Activated CD4-positive, alpha-beta T cell treated with anti-CD3 and anti-CD28 coated beads, Interleukin-2, amount 10 ng/mL, durations not matched to agents 7 days and 5 days (primary cell): ENCODE results near the gene FGF4. TPM values are rescaled to one million over a fixed set of nuclear protein-coding genes. Genes with fewer than 3 reads are reported as not detected.
"Not testable (repeated sequence)": the region's sequence is repeated elsewhere in the genome, so short reads cannot be mapped to it uniquely, and the experiment has no call there.

Experiments
- CTCF ChIA-PET: fragments of 350-600 bp; sonication (Branson Sonifier 250); formaldehyde crosslinking; loops from one replicate; lab custom pipeline; 2021; ENCODE audit warnings: antibody characterized with exemption; lab: Charles Lee
- POLR2A ChIA-PET: fragments of 350-600 bp; sonication (Branson Sonifier 250); formaldehyde crosslinking; loops from one replicate; lab custom pipeline; 2021; ENCODE audit warnings: antibody characterized with exemption; lab: Charles Lee
- DNase-seq: peaks from one replicate; pipeline ENCODE4 v3.0.0-alpha.2; 2020
- H3K27ac Mint-ChIP-seq: one replicate; pipeline ENCODE4 v1.8.0; 2021; ENCODE audit warnings: mild to moderate bottlenecking, moderate library complexity, mixed read lengths
- H3K27me3 Mint-ChIP-seq: one replicate; pipeline ENCODE4 v1.8.0; 2021; ENCODE audit warnings: mixed read lengths
- H3K36me3 Mint-ChIP-seq: one replicate; pipeline ENCODE4 v1.8.0; 2021; ENCODE audit warnings: low read depth, mixed read lengths
- H3K4me1 Mint-ChIP-seq: one replicate; pipeline ENCODE4 v1.8.0; 2021; ENCODE audit warnings: mixed read lengths
- H3K4me3 Mint-ChIP-seq: one replicate; pipeline ENCODE4 v1.8.0; 2021; ENCODE audit warnings: mild to moderate bottlenecking, moderate library complexity, mixed read lengths
- H3K9me3 Mint-ChIP-seq: one replicate; pipeline ENCODE4 v1.8.0; 2021; ENCODE audit warnings: mixed read lengths
- total RNA-seq, 2 experiments: library from RNA; stranded (reverse); gene quantifications; one replicate each; pipeline ENCODE4 v1.2.3, GENCODE V29; 2021

Gene FGF4
- total RNA-seq, 2 experiments from 2014 or later: not detected

- CTCF ChIA-PET: interaction anchor here (1.5 kb wide), 1 partner anchor 9 kb away, joined by 4 read pairs; no protein-coding TSS in a partner anchor
- Mint-ChIP-seq H3K9me3 (no peaks in the 10 kb centered on the region), H3K36me3 (no peaks in the 10 kb centered on the region), H3K4me1 (no peaks in the 10 kb centered on the region), H3K4me3 (no peak overlapping the region), H3K27ac (no peak overlapping the region), H3K27me3 (peaks cover 23% of the 10 kb centered on the region)
- POLR2A ChIA-PET: no interaction called here
- DNase-seq: no peak
Measured at GRCh38 chr11:69778373-69778772, 3.2 kb upstream of the FGF4 start.

GRCh38 chr11:69774354-69775162, 583 bp downstream of the FGF4 start:
- ChIA-PET POLR2A (no interaction called here), CTCF (no interaction called here)
- DNase-seq: no peak
- Mint-ChIP-seq H3K27me3 (peaks cover 39% of the 10 kb centered on the region), H3K27ac (no peak overlapping the region), H3K9me3 (no peaks in the 10 kb centered on the region), H3K36me3 (no peaks in the 10 kb centered on the region), H3K4me1 (no peaks in the 10 kb centered on the region), H3K4me3 (no peak overlapping the region)

- DNase-seq: no peak
- Mint-ChIP-seq H3K9me3 (no peaks in the 10 kb centered on the region), H3K4me1 (no peaks in the 10 kb centered on the region), H3K27ac (no peak overlapping the region), H3K36me3 (no peaks in the 10 kb centered on the region), H3K27me3 (peaks cover 41% of the 10 kb centered on the region), H3K4me3 (no peak overlapping the region)
- POLR2A ChIA-PET: no interaction called here
- CTCF ChIA-PET: no interaction called here
Measured at GRCh38 chr11:69773626-69774353, 1.4 kb downstream of the FGF4 start.

- Mint-ChIP-seq H3K27me3 (peaks cover 34% of the 10 kb centered on the region), H3K4me3 (no peak overlapping the region), H3K27ac (no peak overlapping the region), H3K9me3 (no peaks in the 10 kb centered on the region), H3K4me1 (no peaks in the 10 kb centered on the region), H3K36me3 (no peaks in the 10 kb centered on the region)
- CTCF ChIA-PET: interaction anchor here (0.7 to 1.0 kb wide), 2 partner anchors 12 to 14 kb away, joined by 3 to 4 read pairs; no protein-coding TSS in a partner anchor
- DNase-seq: no peak
- POLR2A ChIA-PET: no interaction called here
Measured at GRCh38 chr11:69771466-69771865, 3.7 kb downstream of the FGF4 start.

GRCh38 chr11:69770540-69770939, 4.6 kb downstream of the FGF4 start:
- Mint-ChIP-seq H3K27ac (no peak overlapping the region), H3K4me1 (no peaks in the 10 kb centered on the region), H3K27me3 (peaks cover 27% of the 10 kb centered on the region), H3K4me3 (no peak overlapping the region), H3K9me3 (no peaks in the 10 kb centered on the region), H3K36me3 (no peaks in the 10 kb centered on the region)
- ChIA-PET CTCF (no interaction called here), POLR2A (no interaction called here)
- DNase-seq: no peak

- Mint-ChIP-seq H3K9me3 (no peaks in the 10 kb centered on the region), H3K36me3 (no peaks in the 10 kb centered on the region), H3K4me1 (no peaks in the 10 kb centered on the region), H3K27me3 (peaks cover 7% of the 10 kb centered on the region), H3K27ac (no peak overlapping the region), H3K4me3 (no peak overlapping the region)
- no peak for DNase-seq
- ChIA-PET CTCF (no interaction called here), POLR2A (no interaction called here)
Measured at GRCh38 chr11:69765498-69765995, 9.6 kb downstream of the FGF4 start.

- H3K4me1 Mint-ChIP-seq, DNase-seq, H3K27me3 Mint-ChIP-seq, H3K27ac Mint-ChIP-seq, POLR2A ChIA-PET, H3K4me3 Mint-ChIP-seq, H3K36me3 Mint-ChIP-seq, H3K9me3 Mint-ChIP-seq, CTCF ChIA-PET: not testable (repeated sequence)
Measured at GRCh38 chr11:69764918-69765317, 10.2 kb downstream of the FGF4 start.

GRCh38 chr11:69760319-69760718, 14.8 kb downstream of the FGF4 start:
- no peak overlapping the region for H3K27ac Mint-ChIP-seq
- peaks cover 4% of the 10 kb centered on the region for H3K9me3 Mint-ChIP-seq
- CTCF ChIA-PET: no interaction called here
- no peak overlapping the region for H3K4me3 Mint-ChIP-seq
- H3K27me3 Mint-ChIP-seq: no peaks in the 10 kb centered on the region
- no peaks in the 10 kb centered on the region for H3K36me3 Mint-ChIP-seq
- H3K4me1 Mint-ChIP-seq: no peaks in the 10 kb centered on the region
- DNase-seq: no peak
- POLR2A ChIA-PET: no interaction called here

GRCh38 chr11:69752890-69753289, 22.3 kb downstream of the FGF4 start:
- H3K36me3 Mint-ChIP-seq: no peaks in the 10 kb centered on the region
- ChIA-PET POLR2A (interaction anchor here (0.6 kb wide), 1 partner anchor 22 kb away, joined by 3 read pairs; no protein-coding TSS in a partner anchor), CTCF (no interaction called here)
- no peak for DNase-seq
- no peaks in the 10 kb centered on the region for H3K4me1 Mint-ChIP-seq
- H3K27ac Mint-ChIP-seq: no peak overlapping the region
- H3K9me3 Mint-ChIP-seq: peaks cover 4% of the 10 kb centered on the region
- H3K4me3 Mint-ChIP-seq: no peak overlapping the region
- H3K27me3 Mint-ChIP-seq: no peaks in the 10 kb centered on the region

- Mint-ChIP-seq H3K36me3 (no peaks in the 10 kb centered on the region), H3K27ac (no peak overlapping the region), H3K4me3 (no peak overlapping the region), H3K4me1 (no peaks in the 10 kb centered on the region), H3K9me3 (no peaks in the 10 kb centered on the region), H3K27me3 (no peaks in the 10 kb centered on the region)
- no peak for DNase-seq
- ChIA-PET POLR2A (no interaction called here), CTCF (no interaction called here)
Measured at GRCh38 chr11:69750875-69751597, 24.1 kb downstream of the FGF4 start.

GRCh38 chr11:69750108-69750850, 24.9 kb downstream of the FGF4 start:
- Mint-ChIP-seq H3K27ac (no peak overlapping the region), H3K4me1 (no peaks in the 10 kb centered on the region), H3K27me3 (no peaks in the 10 kb centered on the region), H3K36me3 (no peaks in the 10 kb centered on the region), H3K9me3 (no peaks in the 10 kb centered on the region), H3K4me3 (no peak overlapping the region)
- CTCF ChIA-PET: no interaction called here
- no peak for DNase-seq
- POLR2A ChIA-PET: no interaction called here

- Mint-ChIP-seq H3K4me1 (no peaks in the 10 kb centered on the region), H3K36me3 (no peaks in the 10 kb centered on the region), H3K4me3 (no peak overlapping the region), H3K27ac (no peak overlapping the region), H3K9me3 (no peaks in the 10 kb centered on the region), H3K27me3 (no peaks in the 10 kb centered on the region)
- POLR2A ChIA-PET: no interaction called here
- CTCF ChIA-PET: no interaction called here
- no peak for DNase-seq
Measured at GRCh38 chr11:69748637-69749036, 26.5 kb downstream of the FGF4 start.
